Measurements from ENCODE around the gene ALOX12B. TPM values are rescaled to one million over a fixed set of nuclear protein-coding genes. Genes with fewer than 3 reads are reported as not detected.

The ALOX12B gene
- total and polyA plus RNA-seq, 2 experiments from 2014 or later = 0.16 to 1.4 TPM

DNA sequence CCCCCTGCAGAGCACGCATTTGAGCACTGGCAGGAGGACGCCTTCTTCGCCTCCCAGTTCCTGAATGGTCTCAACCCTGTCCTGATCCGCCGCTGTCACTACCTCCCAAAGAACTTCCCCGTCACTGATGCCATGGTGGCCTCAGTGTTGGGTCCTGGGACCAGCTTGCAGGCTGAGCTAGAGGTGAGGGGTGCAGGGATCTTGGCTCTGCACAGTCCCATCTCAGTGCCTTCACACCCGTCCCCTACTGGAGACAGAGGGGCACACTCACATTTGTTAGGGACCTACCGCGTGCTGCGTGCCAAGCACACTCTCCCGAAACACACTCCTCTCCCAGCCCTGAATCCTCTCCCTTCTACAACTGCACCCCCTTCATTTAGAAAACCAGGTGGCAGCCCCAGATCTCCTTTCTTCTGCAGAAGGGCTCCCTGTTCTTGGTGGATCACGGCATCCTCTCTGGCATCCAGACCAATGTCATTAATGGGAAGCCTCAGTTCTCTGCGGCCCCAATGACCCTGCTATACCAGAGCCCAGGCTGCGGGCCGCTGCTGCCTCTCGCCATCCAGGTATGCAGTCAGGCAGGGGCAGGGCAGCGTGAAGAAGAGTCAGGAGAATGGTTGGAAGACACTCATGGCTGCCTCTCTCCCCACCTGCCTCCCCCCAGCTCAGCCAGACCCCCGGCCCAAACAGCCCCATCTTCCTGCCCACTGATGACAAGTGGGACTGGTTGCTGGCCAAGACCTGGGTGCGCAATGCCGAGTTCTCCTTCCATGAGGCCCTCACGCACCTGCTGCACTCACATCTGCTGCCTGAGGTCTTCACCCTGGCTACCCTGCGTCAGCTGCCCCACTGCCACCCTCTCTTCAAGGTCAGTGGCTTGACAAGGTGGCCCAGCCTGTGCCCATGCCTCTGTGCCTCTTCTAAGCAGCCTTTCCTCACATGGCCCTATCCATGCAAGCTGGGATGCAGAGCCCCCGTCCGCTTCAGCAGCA is 42.4 kb downstream of the ALOX12B start:
- Mint-ChIP-seq H3K27me3 (ENCODE audit: insufficient read depth, low read depth, poor library complexity) (peaks cover 4% of the 10 kb centered on the region), H3K9me3 (no peaks in the 10 kb centered on the region; the same call in 2 of the 3 replicates), H3K4me3 (no peak overlapping the region), H3K36me3 (ENCODE audit: low read depth) (no peaks in the 10 kb centered on the region), H3K4me1 (peaks cover 4% of the 10 kb centered on the region), H3K27ac (no peak overlapping the region)
- no peaks in the 10 kb centered on the region for H3K9me2 ChIP-seq (ENCODE audit: insufficient read depth)
- TF ChIP-seq ZNF114 (CRISPR knock-in tag; IDR thresholded peaks at IDR 0.05) = no peak
- TF ChIP-seq CREB1 (CRISPR knock-in tag; IDR thresholded peaks at IDR 0.05; ENCODE audit: low read depth) = no peak
- no peak for TF ChIP-seq STAT1 (IDR thresholded peaks at IDR 0.05; ENCODE audit: unreplicated experiment)
- no peak for TF ChIP-seq EZH2 (IDR thresholded peaks at IDR 0.05; ENCODE audit: low read depth, unreplicated experiment)
- TF ChIP-seq, protein P1, sequence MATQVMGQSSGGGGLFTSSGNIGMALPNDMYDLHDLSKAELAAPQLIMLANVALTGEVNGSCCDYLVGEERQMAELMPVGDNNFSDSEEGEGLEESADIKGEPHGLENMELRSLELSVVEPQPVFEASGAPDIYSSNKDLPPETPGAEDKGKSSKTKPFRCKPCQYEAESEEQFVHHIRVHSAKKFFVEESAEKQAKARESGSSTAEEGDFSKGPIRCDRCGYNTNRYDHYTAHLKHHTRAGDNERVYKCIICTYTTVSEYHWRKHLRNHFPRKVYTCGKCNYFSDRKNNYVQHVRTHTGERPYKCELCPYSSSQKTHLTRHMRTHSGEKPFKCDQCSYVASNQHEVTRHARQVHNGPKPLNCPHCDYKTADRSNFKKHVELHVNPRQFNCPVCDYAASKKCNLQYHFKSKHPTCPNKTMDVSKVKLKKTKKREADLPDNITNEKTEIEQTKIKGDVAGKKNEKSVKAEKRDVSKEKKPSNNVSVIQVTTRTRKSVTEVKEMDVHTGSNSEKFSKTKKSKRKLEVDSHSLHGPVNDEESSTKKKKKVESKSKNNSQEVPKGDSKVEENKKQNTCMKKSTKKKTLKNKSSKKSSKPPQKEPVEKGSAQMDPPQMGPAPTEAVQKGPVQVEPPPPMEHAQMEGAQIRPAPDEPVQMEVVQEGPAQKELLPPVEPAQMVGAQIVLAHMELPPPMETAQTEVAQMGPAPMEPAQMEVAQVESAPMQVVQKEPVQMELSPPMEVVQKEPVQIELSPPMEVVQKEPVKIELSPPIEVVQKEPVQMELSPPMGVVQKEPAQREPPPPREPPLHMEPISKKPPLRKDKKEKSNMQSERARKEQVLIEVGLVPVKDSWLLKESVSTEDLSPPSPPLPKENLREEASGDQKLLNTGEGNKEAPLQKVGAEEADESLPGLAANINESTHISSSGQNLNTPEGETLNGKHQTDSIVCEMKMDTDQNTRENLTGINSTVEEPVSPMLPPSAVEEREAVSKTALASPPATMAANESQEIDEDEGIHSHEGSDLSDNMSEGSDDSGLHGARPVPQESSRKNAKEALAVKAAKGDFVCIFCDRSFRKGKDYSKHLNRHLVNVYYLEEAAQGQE (IDR thresholded peaks at IDR 0.05; ENCODE audit: unreplicated experiment) = no peak
- no peak for TF ChIP-seq NANOG (IDR thresholded peaks at IDR 0.05; ENCODE audit: borderline replicate concordance)
- TF ChIP-seq POLR2AphosphoS5 (IDR thresholded peaks at IDR 0.05; ENCODE audit: low read depth) = no peak
- TF ChIP-seq EZH2phosphoT487 (IDR thresholded peaks at IDR 0.05; ENCODE audit: unreplicated experiment) = no peak
- no peak for TF ChIP-seq ZNF331 (CRISPR knock-in tag; IDR thresholded peaks at IDR 0.05; ENCODE audit: low read depth)
- TF ChIP-seq, protein P2, sequence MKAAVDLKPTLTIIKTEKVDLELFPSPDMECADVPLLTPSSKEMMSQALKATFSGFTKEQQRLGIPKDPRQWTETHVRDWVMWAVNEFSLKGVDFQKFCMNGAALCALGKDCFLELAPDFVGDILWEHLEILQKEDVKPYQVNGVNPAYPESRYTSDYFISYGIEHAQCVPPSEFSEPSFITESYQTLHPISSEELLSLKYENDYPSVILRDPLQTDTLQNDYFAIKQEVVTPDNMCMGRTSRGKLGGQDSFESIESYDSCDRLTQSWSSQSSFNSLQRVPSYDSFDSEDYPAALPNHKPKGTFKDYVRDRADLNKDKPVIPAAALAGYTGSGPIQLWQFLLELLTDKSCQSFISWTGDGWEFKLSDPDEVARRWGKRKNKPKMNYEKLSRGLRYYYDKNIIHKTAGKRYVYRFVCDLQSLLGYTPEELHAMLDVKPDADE (IDR thresholded peaks at IDR 0.05) = no peak
- TF ChIP-seq, protein P3, sequence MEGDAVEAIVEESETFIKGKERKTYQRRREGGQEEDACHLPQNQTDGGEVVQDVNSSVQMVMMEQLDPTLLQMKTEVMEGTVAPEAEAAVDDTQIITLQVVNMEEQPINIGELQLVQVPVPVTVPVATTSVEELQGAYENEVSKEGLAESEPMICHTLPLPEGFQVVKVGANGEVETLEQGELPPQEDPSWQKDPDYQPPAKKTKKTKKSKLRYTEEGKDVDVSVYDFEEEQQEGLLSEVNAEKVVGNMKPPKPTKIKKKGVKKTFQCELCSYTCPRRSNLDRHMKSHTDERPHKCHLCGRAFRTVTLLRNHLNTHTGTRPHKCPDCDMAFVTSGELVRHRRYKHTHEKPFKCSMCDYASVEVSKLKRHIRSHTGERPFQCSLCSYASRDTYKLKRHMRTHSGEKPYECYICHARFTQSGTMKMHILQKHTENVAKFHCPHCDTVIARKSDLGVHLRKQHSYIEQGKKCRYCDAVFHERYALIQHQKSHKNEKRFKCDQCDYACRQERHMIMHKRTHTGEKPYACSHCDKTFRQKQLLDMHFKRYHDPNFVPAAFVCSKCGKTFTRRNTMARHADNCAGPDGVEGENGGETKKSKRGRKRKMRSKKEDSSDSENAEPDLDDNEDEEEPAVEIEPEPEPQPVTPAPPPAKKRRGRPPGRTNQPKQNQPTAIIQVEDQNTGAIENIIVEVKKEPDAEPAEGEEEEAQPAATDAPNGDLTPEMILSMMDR (conservative IDR thresholded peaks at IDR 0.05; ENCODE audit: low read depth in 2 of 2) = no peak
- no peak for TF ChIP-seq JUNB (IDR thresholded peaks at IDR 0.05; ENCODE audit: unreplicated experiment)
- TF ChIP-seq, protein P4, sequence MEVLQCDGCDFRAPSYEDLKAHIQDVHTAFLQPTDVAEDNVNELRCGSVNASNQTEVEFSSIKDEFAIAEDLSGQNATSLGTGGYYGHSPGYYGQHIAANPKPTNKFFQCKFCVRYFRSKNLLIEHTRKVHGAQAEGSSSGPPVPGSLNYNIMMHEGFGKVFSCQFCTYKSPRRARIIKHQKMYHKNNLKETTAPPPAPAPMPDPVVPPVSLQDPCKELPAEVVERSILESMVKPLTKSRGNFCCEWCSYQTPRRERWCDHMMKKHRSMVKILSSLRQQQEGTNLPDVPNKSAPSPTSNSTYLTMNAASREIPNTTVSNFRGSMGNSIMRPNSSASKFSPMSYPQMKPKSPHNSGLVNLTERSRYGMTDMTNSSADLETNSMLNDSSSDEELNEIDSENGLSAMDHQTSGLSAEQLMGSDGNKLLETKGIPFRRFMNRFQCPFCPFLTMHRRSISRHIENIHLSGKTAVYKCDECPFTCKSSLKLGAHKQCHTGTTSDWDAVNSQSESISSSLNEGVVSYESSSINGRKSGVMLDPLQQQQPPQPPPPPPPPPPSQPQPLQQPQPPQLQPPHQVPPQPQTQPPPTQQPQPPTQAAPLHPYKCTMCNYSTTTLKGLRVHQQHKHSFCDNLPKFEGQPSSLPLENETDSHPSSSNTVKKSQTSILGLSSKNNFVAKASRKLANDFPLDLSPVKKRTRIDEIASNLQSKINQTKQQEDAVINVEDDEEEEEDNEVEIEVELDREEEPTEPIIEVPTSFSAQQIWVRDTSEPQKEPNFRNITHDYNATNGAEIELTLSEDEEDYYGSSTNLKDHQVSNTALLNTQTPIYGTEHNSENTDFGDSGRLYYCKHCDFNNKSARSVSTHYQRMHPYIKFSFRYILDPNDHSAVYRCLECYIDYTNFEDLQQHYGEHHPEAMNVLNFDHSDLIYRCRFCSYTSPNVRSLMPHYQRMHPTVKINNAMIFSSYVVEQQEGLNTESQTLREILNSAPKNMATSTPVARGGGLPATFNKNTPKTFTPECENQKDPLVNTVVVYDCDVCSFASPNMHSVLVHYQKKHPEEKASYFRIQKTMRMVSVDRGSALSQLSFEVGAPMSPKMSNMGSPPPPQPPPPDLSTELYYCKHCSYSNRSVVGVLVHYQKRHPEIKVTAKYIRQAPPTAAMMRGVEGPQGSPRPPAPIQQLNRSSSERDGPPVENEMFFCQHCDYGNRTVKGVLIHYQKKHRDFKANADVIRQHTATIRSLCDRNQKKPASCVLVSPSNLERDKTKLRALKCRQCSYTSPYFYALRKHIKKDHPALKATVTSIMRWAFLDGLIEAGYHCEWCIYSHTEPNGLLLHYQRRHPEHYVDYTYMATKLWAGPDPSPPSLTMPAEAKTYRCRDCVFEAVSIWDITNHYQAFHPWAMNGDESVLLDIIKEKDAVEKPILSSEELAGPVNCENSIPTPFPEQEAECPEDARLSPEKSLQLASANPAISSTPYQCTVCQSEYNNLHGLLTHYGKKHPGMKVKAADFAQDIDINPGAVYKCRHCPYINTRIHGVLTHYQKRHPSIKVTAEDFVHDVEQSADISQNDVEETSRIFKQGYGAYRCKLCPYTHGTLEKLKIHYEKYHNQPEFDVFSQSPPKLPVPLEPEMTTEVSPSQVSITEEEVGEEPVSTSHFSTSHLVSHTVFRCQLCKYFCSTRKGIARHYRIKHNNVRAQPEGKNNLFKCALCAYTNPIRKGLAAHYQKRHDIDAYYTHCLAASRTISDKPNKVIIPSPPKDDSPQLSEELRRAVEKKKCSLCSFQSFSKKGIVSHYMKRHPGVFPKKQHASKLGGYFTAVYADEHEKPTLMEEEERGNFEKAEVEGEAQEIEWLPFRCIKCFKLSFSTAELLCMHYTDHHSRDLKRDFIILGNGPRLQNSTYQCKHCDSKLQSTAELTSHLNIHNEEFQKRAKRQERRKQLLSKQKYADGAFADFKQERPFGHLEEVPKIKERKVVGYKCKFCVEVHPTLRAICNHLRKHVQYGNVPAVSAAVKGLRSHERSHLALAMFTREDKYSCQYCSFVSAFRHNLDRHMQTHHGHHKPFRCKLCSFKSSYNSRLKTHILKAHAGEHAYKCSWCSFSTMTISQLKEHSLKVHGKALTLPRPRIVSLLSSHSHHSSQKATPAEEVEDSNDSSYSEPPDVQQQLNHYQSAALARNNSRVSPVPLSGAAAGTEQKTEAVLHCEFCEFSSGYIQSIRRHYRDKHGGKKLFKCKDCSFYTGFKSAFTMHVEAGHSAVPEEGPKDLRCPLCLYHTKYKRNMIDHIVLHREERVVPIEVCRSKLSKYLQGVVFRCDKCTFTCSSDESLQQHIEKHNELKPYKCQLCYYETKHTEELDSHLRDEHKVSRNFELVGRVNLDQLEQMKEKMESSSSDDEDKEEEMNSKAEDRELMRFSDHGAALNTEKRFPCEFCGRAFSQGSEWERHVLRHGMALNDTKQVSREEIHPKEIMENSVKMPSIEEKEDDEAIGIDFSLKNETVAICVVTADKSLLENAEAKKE (CRISPR knock-in tag; IDR thresholded peaks at IDR 0.05) = no peak
- H3K27ac ChIP-seq (ENCODE audit: low read depth) = no peak overlapping the region
- ATAC-seq (peak; percentile 47), DNase-seq (ENCODE audit: low spot score) (no peak)
- peaks cover 10% of the 10 kb centered on the region for H3K27me3 ChIP-seq (ENCODE audit: insufficient read depth)
- no peak overlapping the region for H3K4me3 ChIP-seq
- no peaks in the 10 kb centered on the region; the same call in 1 of the 2 replicates for H3K4me1 ChIP-seq (ENCODE audit: insufficient read depth)
- no peaks in the 10 kb centered on the region for H3K36me3 ChIP-seq (ENCODE audit: insufficient read depth)
- H2AFZ ChIP-seq = no peak overlapping the region
- H3K79me2 ChIP-seq (replicated peaks; ENCODE audit: insufficient read depth) = no peaks in the 10 kb centered on the region
- H4K20me1 ChIP-seq (replicated peaks; ENCODE audit: insufficient read depth) = no peaks in the 10 kb centered on the region
- H3K4me2 ChIP-seq = no peak overlapping the region
- H3F3A ChIP-seq (replicated peaks; ENCODE audit: low read depth) = 0 out of 2 replicates have a peak, but pooled peaks cover 3% of the 10 kb centered on the region

Data from GM23338 (cell line).